ENCODE results near the gene RUNX1. TPM values are rescaled to one million over a fixed set of nuclear protein-coding genes. Genes with fewer than 3 reads are reported as not detected.

Gene RUNX1
- total RNA-seq, 4 donors from 2014 or later, result 3.9 to 14.5 (median 5.8) TPM

DNA sequence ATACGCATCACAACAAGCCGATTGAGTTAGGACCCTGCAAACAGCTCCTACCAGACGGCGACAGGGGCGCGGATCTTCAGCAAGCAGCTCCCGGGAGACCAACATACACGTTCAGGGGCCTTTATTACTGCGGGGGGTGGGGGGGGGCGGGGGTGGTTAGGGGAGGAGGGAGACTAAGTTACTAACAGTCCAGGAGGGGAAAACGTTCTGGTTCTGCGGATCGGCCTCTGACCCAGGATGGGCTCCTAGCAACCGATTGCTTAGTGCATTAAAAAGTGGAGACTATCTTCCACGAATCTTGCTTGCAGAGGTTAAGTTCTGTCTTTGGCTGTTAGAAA, 162.0 kb downstream of the RUNX1 start:
- Histone ChIP-seq H3K27ac (peak overlapping the region in 3 of 4 donors; percentile 18 to 74 (median 60)), H3K36me3 (no peaks in the 10 kb centered on the region), H3K9me3 (no peaks in the 10 kb centered on the region), H3K4me1 (peaks cover 0 to 55% (median 17%) of the 10 kb centered on the region in 3 donors), H3K27me3 (peaks cover 83% of the 10 kb centered on the region), H3K4me3 (peak overlapping the region; percentile 25 to 77)
- TF ChIP-seq POLR2AphosphoS5 (IDR thresholded peaks at IDR 0.05) (no peak), EP300 (IDR thresholded peaks at IDR 0.05) (no peak), POLR2A (IDR thresholded peaks at IDR 0.05) (no peak)
- 3 to 8% methylated on average over 3 to 7 of the region's 15 CpGs for WGBS, 2 donors (ENCODE audit: low coverage in 1 of 2)
- ATAC-seq, result no peak

DNA sequence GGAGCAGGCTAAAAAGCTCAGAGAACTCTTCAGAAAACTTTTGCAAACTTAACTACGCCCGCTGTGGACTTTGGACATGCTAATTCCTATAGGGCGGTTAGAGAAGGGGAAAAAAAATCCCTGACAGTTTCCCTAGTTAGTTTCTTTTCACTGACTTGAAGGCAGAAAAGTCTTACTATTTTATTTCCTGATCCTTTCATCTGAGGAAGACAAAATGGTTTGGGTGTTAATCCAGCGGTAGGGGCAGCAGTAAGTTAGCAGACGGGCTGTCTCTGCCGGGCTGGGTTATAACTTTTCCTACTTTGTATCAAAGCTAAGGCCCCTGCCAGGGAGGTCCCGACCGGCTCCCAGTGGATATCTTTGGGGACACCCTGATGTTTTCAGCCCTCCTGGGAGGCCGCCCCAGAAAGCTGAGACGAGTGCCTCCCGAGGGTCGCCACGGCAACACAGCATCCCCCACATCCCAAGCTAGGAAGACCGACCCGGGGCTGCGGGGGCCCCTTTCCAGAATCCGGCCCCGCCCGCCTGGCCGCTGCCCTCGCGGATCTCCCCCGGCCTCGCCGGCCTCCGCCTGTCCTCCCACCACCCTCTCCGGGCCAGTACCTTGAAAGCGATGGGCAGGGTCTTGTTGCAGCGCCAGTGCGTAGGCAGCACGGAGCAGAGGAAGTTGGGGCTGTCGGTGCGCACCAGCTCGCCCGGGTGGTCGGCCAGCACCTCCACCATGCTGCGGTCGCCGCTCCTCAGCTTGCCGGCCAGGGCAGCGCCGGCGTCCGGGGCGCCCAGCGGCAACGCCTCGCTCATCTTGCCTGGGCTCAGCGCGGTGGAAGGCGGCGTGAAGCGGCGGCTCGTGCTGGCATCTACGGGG, 162.6 kb downstream of the RUNX1 start:
- 7 to 18% methylated on average over 3 to 6 of the region's 56 CpGs for WGBS, 2 donors (ENCODE audit: low coverage in 1 of 2)
- Histone ChIP-seq H3K4me1 (peaks cover 0 to 55% (median 17%) of the 10 kb centered on the region in 3 donors), H3K36me3 (no peaks in the 10 kb centered on the region), H3K27me3 (peaks cover 81% of the 10 kb centered on the region), H3K27ac (peak overlapping the region in 3 of 4 donors; percentile 18 to 74 (median 60)), H3K9me3 (no peaks in the 10 kb centered on the region), H3K4me3 (peak overlapping the region; percentile 25 to 77)
- TF ChIP-seq, protein P1, sequence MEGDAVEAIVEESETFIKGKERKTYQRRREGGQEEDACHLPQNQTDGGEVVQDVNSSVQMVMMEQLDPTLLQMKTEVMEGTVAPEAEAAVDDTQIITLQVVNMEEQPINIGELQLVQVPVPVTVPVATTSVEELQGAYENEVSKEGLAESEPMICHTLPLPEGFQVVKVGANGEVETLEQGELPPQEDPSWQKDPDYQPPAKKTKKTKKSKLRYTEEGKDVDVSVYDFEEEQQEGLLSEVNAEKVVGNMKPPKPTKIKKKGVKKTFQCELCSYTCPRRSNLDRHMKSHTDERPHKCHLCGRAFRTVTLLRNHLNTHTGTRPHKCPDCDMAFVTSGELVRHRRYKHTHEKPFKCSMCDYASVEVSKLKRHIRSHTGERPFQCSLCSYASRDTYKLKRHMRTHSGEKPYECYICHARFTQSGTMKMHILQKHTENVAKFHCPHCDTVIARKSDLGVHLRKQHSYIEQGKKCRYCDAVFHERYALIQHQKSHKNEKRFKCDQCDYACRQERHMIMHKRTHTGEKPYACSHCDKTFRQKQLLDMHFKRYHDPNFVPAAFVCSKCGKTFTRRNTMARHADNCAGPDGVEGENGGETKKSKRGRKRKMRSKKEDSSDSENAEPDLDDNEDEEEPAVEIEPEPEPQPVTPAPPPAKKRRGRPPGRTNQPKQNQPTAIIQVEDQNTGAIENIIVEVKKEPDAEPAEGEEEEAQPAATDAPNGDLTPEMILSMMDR (IDR thresholded peaks at IDR 0.05), result no peak
- TF ChIP-seq POLR2A (IDR thresholded peaks at IDR 0.05), result no peak
- TF ChIP-seq EP300 (IDR thresholded peaks at IDR 0.05), result no peak
- TF ChIP-seq POLR2AphosphoS5 (IDR thresholded peaks at IDR 0.05), result no peak
- ATAC-seq, result no peak

DNA sequence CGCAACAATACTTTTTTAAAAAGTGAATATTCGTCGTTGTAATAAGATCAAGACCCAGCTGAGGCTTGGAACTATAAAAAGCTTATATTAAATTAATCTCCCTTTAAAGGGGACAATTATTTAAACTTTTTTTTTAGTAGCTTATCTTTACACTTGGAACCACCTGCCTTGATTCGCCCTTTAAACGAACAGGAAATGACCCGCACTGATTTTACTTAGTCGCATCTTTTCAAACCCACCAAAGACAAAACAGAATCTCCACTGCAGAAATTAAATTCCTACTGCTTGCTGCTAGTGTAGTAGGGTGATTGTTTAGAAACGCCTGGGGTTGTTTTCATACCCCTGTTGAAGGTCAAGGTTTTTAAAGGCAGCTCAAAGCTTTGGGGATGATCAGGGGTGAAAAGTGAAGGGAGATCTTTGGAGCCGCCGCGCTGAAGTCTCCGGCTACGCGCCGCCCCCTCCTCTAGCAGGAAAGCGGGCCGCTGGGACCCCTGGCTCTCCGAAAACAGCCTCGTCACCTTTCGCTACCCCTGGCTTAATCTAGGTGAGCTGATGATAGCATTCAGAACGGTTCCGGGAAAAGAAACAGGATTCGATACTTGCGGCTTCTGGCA, 163.4 kb downstream of the RUNX1 start:
- Histone ChIP-seq H3K27ac (peak overlapping the region in 1 of 4 donors; percentile 74), H3K4me1 (peaks cover 0 to 48% (median 12%) of the 10 kb centered on the region in 3 donors), H3K4me3 (peak overlapping the region; percentile 25 to 77), H3K9me3 (no peaks in the 10 kb centered on the region), H3K27me3 (peaks cover 74% of the 10 kb centered on the region), H3K36me3 (no peaks in the 10 kb centered on the region)
- TF ChIP-seq POLR2A (IDR thresholded peaks at IDR 0.05) (no peak), POLR2AphosphoS5 (IDR thresholded peaks at IDR 0.05) (no peak), EP300 (IDR thresholded peaks at IDR 0.05) (no peak)
- TF ChIP-seq, protein P1 (IDR thresholded peaks at IDR 0.05), result no peak
- no peak for ATAC-seq
- WGBS, 2 donors (ENCODE audit: low coverage in 1 of 2), result 18 to 20% methylated on average over 7 to 21 of the region's 24 CpGs

GRCh38 chr21:34885125-34885524, 164.0 kb downstream of the RUNX1 start:
- H3K4me3 ChIP-seq, result peak overlapping the region in 1 of 2 donors; percentile 77
- TF ChIP-seq EP300 (IDR thresholded peaks at IDR 0.05) (no peak), POLR2AphosphoS5 (IDR thresholded peaks at IDR 0.05) (no peak), POLR2A (IDR thresholded peaks at IDR 0.05) (no peak)
- TF ChIP-seq, protein P1 (IDR thresholded peaks at IDR 0.05), result no peak
- H3K9me3 ChIP-seq, result no peaks in the 10 kb centered on the region
- H3K36me3 ChIP-seq, result no peaks in the 10 kb centered on the region
- peaks cover 68% of the 10 kb centered on the region for H3K27me3 ChIP-seq
- peaks cover 0 to 42% (median 8%) of the 10 kb centered on the region in 3 donors for H3K4me1 ChIP-seq
- no peak for ATAC-seq
- H3K27ac ChIP-seq, result no peak overlapping the region
- WGBS, 2 donors (ENCODE audit: low coverage in 1 of 2), result 35 to 40% methylated on average over 4 to 6 of the region's 6 CpGs

GRCh38 chr21:34884346-34884929, 164.7 kb downstream of the RUNX1 start:
- H3K27me3 ChIP-seq, result peaks cover 61% of the 10 kb centered on the region
- TF ChIP-seq POLR2AphosphoS5 (IDR thresholded peaks at IDR 0.05), result no peak
- TF ChIP-seq EP300 (IDR thresholded peaks at IDR 0.05), result no peak
- TF ChIP-seq, protein P1 (IDR thresholded peaks at IDR 0.05), result no peak
- no peak for TF ChIP-seq POLR2A (IDR thresholded peaks at IDR 0.05)

More at GRCh38 chr21:34884346-34884929, 164.7 kb downstream of the RUNX1 start:
- Histone ChIP-seq H3K9me3 (no peaks in the 10 kb centered on the region), H3K4me1 (peaks cover 0 to 35% (median 8%) of the 10 kb centered on the region in 3 donors), H3K36me3 (no peaks in the 10 kb centered on the region), H3K4me3 (peak overlapping the region in 1 of 2 donors; percentile 77), H3K27ac (peak overlapping the region in 1 of 4 donors; percentile 18)
- WGBS, 2 donors (ENCODE audit: low coverage in 1 of 2), result 75 to 79% methylated on average over 3 of the region's 3 CpGs
- ATAC-seq, result no peak
